GM21825 (cell line): Measurements from ENCODE around the gene MORN5.

ENCODE experiments used
- ATAC-seq: cut with Tn5 transposase; IDR thresholded peaks from one replicate; pipeline ENCODE4 v1.9.1; 2021; ENCODE audit warnings: mild to moderate bottlenecking, moderate library complexity; ENCODE audit not compliant: unreplicated experiment

MORN5 gene

DNA sequence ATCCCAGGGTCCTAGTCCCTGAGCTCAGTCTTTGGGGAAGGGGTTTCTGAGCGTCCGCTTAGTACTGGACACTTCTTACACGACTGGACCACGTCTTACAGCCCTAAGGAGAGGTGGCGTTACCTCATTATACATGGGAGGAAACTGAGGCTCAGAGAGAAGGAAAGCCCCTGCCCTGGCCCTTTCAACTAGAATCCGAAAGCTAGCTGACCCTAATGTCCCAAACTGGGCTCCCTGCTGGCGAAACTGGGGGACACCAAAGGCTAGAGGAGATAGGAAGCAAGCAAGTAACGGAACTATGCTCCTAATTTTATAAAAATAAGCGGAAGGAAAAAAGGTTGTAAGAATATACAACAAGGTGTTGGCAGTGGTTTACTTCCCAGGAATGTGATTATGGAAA is 54.8 kb downstream of the MORN5 start:
- ATAC-seq, result no peak

GRCh38 chr9:122215663-122216062 is 56.0 kb downstream of the MORN5 start:
- no peak for ATAC-seq

DNA sequence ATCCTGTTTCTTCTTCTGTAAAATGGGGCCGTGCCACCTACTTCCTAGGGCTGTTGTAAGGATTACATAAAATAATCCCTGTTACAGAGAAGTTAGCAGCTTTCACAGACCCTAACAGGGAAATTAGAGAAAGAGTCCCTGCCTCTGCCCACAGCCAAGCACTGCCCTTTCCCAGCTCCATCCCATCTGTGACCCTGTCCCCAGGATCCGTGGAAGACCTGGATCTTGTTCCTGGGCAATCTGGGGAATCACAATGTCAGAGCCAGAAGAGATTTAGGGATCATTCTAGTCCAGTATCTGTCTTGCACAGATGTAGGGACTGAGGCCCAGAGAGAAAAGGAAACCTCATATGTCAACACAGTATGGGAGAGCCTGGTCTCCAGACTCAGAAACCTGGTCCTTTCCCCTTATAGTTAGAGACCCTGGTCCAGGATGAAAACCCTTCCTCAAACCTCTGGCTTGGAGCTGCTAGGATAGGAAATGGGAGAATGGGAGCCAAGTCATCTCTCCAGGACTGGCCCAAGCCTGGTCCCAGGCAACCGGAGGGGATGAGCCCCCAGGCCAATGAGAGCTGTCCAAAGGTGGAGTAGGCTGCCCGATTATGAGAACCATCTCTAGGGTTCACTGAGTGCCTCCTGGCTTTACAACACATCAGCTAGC is 56.6 kb downstream of the MORN5 start:
- no peak for ATAC-seq

GRCh38 chr9:122216798-122217418 is 57.2 kb downstream of the MORN5 start:
- no peak for ATAC-seq

DNA sequence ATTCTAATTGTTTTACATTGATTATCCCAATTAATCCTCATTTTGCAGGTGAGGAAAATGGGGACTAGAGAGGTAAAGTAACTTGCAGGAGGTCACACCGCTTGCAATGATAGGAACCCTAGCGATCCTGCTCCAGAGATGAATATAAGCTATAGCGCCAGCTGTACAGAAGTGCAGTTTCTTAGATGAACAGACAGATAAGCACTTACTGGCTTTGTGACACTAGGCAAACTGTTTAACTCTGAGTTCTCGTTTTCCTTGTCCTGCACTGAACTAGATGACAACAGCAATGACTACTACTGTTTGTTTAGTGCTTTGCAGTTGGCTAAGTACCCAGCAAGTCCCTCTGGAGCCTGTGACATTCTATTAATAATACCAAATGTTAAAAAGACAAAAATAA is 57.9 kb downstream of the MORN5 start:
- ATAC-seq, result no peak

DNA sequence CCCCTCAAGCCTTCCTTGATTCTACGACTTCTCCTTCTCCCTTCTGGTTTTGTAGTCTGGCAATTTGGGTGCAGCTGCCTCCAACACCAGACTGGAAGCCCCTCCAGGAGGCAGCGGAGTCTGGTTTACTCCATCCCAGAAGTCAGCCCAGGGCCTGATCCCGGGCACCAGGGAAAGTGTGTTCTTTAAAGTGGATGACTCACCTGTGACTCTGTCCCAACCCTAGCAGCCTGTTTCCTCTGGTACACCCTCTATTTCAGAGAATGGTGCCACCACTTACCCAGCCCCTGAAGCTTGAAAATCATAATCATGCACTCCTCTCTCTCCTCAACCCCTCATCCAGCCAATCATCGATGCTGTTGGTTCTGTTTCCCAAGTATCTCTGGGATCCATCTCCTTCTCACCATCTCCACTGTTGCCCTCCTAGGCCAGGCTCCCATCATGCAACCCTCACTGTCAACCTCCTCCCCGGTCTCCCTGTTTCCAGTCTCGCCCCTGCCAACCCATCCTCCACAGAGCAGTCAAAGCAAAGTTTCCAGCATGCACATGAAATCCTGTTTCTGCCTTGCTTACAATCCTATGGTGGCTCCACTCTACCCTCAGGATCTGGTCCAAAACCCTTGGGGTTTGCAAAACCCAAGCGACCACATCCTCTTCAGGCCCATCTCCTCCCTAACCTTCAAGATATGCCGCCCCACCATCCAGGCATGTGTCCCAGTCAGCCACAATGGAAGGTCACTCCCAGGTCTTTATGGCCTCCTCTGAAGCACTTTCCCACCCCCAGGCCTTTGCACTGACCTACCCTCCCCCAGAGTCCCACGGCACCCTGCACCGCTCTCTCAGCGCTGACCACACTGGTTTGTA is 58.6 kb downstream of the MORN5 start:
- ATAC-seq, result no peak

DNA sequence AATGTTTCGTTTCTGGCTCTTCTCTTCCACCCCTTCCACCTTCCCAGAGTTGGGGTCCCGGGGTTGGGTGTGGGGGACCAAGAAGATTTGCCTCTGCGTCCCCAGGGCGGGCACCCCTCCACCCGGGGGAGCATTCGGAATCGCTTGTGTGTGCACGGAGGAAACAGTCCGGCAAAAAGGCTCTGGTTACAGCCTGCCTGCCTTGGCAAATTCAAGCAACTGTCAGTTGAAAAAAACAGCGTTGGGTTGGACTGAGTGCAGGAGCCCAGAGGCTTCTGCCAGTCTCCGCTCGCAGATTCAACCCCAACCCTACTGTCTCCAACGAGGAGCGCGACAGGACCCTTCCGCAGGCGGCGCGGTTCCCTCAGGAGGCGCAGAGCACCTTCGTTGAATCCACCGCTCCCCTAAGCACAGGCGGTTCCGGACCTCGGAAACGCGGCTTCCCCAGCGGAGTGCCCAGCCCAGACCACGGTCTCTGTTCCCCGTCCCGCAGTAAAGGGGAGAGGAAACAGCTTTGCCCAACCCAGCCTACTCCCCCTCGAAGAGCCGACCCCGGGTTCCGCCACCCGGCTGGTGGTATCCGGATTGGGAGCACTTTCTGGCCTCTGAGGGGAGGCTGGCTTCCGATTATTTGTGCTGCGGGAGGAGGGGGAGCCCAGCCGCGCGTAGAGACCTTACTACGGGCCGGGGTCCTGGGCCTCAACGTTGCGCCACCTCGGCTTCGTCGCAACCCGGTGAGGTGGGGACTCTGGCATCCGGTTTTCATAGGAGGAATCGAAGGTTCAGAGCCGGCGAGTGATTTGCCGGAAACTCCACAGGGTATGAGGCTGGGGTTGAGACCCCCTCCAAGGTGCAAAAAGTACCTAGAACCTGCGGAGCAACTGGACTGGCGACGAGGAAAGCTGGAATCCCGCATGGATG is 59.5 kb downstream of the MORN5 start:
- ATAC-seq, result no peak

DNA sequence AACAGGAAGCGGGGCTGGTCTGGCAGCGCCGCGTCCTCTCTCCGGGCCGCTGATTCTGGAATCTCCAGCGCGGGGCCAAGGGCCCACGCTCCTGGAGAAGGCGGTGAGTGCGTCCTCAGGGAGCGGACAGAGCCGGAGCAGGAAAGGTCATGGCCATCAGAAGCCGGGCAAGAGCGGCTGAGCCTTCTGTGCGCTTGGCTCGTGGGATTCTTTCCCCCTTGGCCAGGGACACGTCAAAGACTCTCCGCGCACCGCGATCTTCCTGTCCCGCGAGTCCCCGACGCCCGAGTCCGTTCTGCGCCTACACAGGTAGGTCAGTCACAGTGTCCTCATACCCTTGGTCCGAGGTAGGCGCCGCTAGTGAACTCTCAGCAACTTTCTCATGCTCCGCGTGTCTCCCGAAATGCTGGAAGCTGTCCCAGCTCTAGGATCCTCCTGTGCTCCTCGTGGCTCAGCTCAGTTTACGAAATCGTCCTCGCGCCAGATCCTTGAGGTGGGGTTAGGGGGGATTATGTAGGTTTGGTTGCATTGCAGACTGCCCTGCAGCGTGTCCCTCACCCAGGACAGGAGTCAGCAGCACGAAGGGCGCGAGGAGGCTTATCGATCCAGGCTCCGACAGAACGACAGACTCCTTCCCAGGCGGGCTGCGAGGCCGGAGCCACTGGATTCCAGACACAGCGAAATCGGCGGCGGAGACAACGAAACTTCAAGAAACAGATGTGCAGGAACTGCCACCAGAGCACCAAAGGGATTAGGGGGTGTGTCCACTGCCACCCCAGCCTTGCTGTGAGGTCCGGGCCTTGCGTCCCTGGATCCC is 60.4 kb downstream of the MORN5 start:
- no peak for ATAC-seq

- ATAC-seq, result no peak
Measured at GRCh38 chr9:122220673-122221182, 61.0 kb downstream of the MORN5 start.

- ATAC-seq, result no peak
Measured at GRCh38 chr9:122221183-122221811, 61.6 kb downstream of the MORN5 start.

DNA sequence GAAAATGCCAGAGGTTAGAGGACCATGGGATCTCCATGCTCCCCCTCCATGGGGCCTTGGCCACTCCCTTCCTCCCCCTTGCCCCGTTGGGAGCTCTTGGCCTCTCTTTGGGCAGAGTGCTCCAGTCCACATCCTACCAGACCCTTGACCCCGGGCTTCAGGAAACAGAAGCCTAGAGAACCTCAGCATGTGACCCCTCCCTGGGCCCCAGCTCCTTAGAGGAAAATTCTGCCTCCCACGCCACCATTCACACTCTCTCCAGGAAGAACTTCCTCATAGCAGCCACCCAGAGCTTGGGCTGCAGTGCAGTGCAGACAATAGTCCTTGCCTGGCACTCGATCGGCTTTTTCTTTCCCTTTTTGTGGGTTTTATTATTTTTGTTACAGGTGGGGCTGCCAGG is 63.1 kb downstream of the MORN5 start:
- no peak for ATAC-seq

GRCh38 chr9:122223435-122223834 is 63.7 kb downstream of the MORN5 start:
- ATAC-seq, result no peak

GRCh38 chr9:122225312-122226141 is 65.8 kb downstream of the MORN5 start:
- ATAC-seq, result no peak

DNA sequence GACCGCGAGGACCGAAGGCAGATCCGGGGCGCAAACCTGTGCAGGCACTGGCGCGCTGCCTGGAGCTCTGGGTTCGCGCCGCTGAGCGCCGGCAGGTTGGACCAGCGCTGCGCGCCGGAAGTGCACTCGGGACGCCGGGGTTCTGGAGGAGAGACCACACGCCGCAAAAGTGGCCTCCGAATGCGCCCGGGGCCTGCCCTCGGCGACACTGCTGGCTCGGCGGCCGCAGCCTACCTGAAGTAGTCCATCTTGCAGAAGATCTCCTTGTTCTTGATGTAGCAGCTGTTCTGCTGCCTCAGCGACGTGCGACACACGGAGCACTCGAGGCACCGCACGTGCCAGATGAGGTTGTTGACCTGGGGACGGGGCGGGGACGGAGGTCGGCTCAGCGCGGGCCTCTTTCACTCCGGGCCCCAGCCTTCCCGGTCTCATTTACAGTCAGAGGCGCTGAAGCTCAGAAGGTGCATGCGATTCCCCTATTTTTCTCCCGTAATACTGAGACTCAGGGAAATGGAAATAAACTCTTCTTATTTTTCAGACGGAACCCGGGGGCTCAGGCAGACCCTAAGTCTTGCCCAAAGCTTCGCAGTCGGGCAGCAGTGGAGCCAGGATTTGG is 66.5 kb downstream of the MORN5 start:
- no peak for ATAC-seq

DNA sequence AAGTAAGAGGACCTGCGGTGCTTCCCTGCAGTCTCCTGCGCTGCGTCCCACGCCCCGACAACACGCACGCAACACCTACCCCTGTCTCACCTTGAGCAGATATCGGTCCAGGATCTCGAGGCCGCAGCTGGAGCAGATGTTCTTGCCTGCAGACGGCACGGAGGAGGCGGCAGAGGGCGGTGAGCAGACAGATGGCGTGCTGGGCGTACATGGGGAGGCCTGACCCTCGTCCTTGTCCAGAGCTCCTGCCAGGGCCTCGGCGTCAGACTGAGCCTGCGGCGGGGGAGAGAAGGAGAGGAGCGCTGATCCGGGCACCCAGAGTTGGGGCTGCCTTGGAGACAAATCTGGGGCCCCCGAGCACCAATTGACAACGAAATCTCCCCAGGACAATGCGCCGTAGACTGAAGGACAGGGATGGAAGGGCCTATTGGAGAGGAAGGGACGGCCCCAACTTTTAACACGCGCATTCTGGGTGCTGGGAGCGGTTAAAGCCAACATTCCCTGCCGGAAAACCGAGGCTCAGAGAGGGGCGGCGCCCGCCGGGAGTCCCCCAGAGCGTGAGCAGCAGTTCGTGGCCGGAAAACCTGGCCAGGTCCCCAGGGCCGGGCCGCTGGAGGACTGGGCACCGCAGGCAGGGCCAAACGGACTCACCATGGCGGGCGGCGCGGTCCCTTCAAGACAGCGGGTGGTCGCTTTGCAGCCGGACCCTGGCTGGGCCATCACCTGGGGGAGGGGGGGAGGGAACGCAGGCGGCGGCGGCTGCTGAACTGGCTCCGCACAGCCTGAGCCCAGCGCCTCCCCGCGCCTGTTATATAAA is 67.3 kb downstream of the MORN5 start:
- ATAC-seq, result no peak

DNA sequence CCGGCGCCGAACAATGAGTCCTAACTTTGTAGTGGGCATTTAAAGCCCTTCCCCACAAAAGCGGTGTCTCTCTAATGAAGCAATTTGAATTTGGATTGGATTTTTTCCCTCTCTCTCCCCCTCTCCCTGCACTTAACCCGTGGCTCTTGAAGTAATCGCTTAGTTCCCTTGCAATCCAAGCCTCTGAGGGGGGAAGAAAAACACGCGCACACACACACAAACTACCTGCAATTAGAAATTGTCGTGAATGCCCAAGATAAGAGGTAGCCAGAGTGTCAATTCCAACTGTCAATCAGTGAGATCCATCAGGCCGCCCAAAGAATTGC is 67.8 kb downstream of the MORN5 start:
- no peak for ATAC-seq

GRCh38 chr9:122228191-122228567 is 68.5 kb downstream of the MORN5 start:
- no peak for ATAC-seq
